Gastrocnemius medialis (tissue), 4 donors: ENCODE data around the gene DTHD1.

Experiments used
- POLR2A ChIP-seq, 2 donors: fragments of 450-650 bp; IDR thresholded peaks; one replicate each; pipeline ENCODE4 v1.6.1; 2017; ENCODE audit warnings: antibody characterized with exemption in 2 of 2, mild to moderate bottlenecking in 2 of 2, moderate library complexity in 2 of 2
- TF ChIP-seq, protein P1 (sequence below), 5 experiments: fragments of 450-650 bp in 3 of 5; fragments of 200-600 bp in 2 of 5; sonication (generic) in 2 of 5; IDR thresholded peaks in 4 of 5; conservative IDR thresholded peaks in 1 of 5; 1 replicate in 4 of 5; 2 replicates in 1 of 5; pipeline ENCODE4 v1.5.1; 2016 to 2019; ENCODE audit warnings: antibody characterized with exemption in 5 of 5, mild to moderate bottlenecking in 3 of 5, moderate library complexity in 3 of 5

DNA sequence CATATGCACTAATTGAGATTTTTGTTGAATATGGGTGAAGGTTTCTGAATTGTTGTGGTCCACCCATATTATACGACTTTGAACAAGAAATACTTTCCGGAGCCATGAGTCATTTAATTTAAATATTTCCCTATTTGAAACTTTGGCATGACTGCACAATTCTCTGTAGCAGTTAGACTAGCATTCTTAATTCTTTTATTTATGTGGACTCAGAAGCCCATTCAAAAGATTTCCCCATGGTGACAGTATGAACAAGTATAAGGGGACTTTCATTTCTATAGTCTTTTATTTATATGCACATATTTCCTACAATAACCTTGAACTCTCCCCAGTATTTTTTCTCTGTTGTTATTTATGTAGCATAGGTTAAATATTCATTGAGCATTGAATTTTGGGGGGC, 72.6 kb downstream of the DTHD1 start:
- TF ChIP-seq, protein P1, sequence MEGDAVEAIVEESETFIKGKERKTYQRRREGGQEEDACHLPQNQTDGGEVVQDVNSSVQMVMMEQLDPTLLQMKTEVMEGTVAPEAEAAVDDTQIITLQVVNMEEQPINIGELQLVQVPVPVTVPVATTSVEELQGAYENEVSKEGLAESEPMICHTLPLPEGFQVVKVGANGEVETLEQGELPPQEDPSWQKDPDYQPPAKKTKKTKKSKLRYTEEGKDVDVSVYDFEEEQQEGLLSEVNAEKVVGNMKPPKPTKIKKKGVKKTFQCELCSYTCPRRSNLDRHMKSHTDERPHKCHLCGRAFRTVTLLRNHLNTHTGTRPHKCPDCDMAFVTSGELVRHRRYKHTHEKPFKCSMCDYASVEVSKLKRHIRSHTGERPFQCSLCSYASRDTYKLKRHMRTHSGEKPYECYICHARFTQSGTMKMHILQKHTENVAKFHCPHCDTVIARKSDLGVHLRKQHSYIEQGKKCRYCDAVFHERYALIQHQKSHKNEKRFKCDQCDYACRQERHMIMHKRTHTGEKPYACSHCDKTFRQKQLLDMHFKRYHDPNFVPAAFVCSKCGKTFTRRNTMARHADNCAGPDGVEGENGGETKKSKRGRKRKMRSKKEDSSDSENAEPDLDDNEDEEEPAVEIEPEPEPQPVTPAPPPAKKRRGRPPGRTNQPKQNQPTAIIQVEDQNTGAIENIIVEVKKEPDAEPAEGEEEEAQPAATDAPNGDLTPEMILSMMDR (IDR thresholded peaks at IDR 0.05 in 4 of 5, conservative IDR thresholded peaks at IDR 0.05 in 1 of 5): no peak
- TF ChIP-seq POLR2A (IDR thresholded peaks at IDR 0.05): no peak
